ENCODE measurements around the gene ASF1A. TPM values are rescaled to one million over a fixed set of nuclear protein-coding genes. Genes with fewer than 3 reads are reported as not detected.

ASF1A gene
- 22.9 and 26.0 TPM in 2 replicates for total RNA-seq

GRCh38 chr6:118893807-118894424 is at the start of gene ASF1A:
ASF1A (plus strand) TSS chr6:118894152; CDS start chr6:118894414, 262 bp downstream.

GRCh38 chr6:118934461-118935330 is 40.7 kb downstream of the ASF1A start, which contains the start of gene MCM9:
MCM9 (minus strand) TSS chr6:118935159; CDS start chr6:118931723, 3,436 bp downstream.

Other genes starting within 250 kb of the ASF1A start
- 6.2 and 13.4 TPM in 2 replicates for gene CEP85L, start 242.6 kb upstream of the ASF1A start, total RNA-seq
- 16.1 and 20.8 TPM in 2 replicates for gene MCM9, start 41.0 kb downstream of the ASF1A start, total RNA-seq
- gene FAM184A, start 184.5 kb downstream of the ASF1A start, total RNA-seq = 0.07 and 0.34 TPM in 2 replicates